GM23338 (cell line): ENCODE data around the gene SELENOT. TPM values are rescaled to one million over a fixed set of nuclear protein-coding genes. Genes with fewer than 3 reads are reported as not detected.

ENCODE experiments used
- ATAC-seq: fragments of 200-7000 bp; cut with Tn5 transposase; 3 replicates; pipeline ENCODE4 v1.9.1; 2020
- DNase-seq: peaks from one replicate; pipeline ENCODE4 v3.0.0-alpha.2; 2015; ENCODE audit warnings: low spot score
- H2AFZ ChIP-seq: fragments of 200-600 bp; sonication (generic); 2 replicates; pipeline ENCODE4 v1.8.0; 2016; ENCODE audit warnings: antibody characterized with exemption, mild to moderate bottlenecking, moderate library complexity
- H3F3A ChIP-seq: fragments of 200-600 bp; sonication (generic); replicated peaks from 2 replicates; pipeline ENCODE4 v1.8.0; 2017; ENCODE audit warnings: antibody characterized with exemption, mixed run types, low read depth
- H3K27ac ChIP-seq: fragments of 200-600 bp; sonication (generic); 2 replicates; pipeline ENCODE4 v1.6.1; 2016; ENCODE audit warnings: low read depth
- H3K27me3 ChIP-seq: fragments of 200-600 bp; sonication (generic); 2 replicates; pipeline ENCODE4 v1.8.0; 2016; ENCODE audit warnings: mild to moderate bottlenecking, mixed run types, moderate library complexity; ENCODE audit not compliant: insufficient read depth
- H3K36me3 ChIP-seq: fragments of 200-600 bp; sonication (generic); 2 replicates; pipeline ENCODE4 v1.8.0; 2016; ENCODE audit warnings: mild to moderate bottlenecking; ENCODE audit not compliant: insufficient read depth
- H3K4me1 ChIP-seq: fragments of 200-600 bp; sonication (generic); 2 replicates; pipeline ENCODE4 v1.8.0; 2016; ENCODE audit warnings: mild to moderate bottlenecking, moderate library complexity; ENCODE audit not compliant: insufficient read depth
- H3K4me2 ChIP-seq: fragments of 200-600 bp; sonication (generic); 2 replicates; pipeline ENCODE4 v1.7.1; 2017; ENCODE audit warnings: mixed run types
- H3K4me3 ChIP-seq: fragments of 200-600 bp; sonication (generic); 2 replicates; pipeline ENCODE4 v1.6.1; 2016; ENCODE audit warnings: mixed run types
- H3K79me2 ChIP-seq: fragments of 200-600 bp; sonication (generic); replicated peaks from 2 replicates; pipeline ENCODE4 v1.8.0; 2017; ENCODE audit warnings: mild to moderate bottlenecking; ENCODE audit not compliant: insufficient read depth
- H3K9me2 ChIP-seq: fragments of 200-600 bp; sonication (generic); 2 replicates; pipeline ENCODE4 v1.8.0; 2017; ENCODE audit not compliant: insufficient read depth
- H4K20me1 ChIP-seq: fragments of 200-600 bp; sonication (generic); replicated peaks from 2 replicates; pipeline ENCODE4 v1.8.0; 2017; ENCODE audit warnings: mild to moderate bottlenecking; ENCODE audit not compliant: insufficient read depth
- H3K27ac Mint-ChIP-seq: 2 replicates; pipeline ENCODE4 v1.8.0; 2020; ENCODE audit warnings: inconsistent platforms, mild to moderate bottlenecking, moderate library complexity, mixed read lengths
- H3K27me3 Mint-ChIP-seq: 3 replicates; pipeline ENCODE4 v1.8.0; 2022; ENCODE audit warnings: low read depth, mild to moderate bottlenecking, moderate library complexity, mixed read lengths, inconsistent platforms; ENCODE audit not compliant: insufficient read depth, poor library complexity
- H3K36me3 Mint-ChIP-seq: 3 replicates; pipeline ENCODE4 v1.8.0; 2021; ENCODE audit warnings: low read depth, mild to moderate bottlenecking, inconsistent platforms, moderate library complexity, mixed read lengths
- H3K4me1 Mint-ChIP-seq: 3 replicates; pipeline ENCODE4 v1.8.0; 2020; ENCODE audit warnings: mild to moderate bottlenecking, inconsistent platforms, mixed read lengths
- H3K4me3 Mint-ChIP-seq: 3 replicates; pipeline ENCODE4 v1.8.0; 2021; ENCODE audit warnings: moderate library complexity, mild to moderate bottlenecking, inconsistent platforms, mixed read lengths
- H3K9me3 Mint-ChIP-seq: 3 replicates; pipeline ENCODE4 v1.8.0; 2020; ENCODE audit warnings: moderate library complexity, mild to moderate bottlenecking, inconsistent platforms, mixed read lengths
- CREB1 ChIP-seq: fragments of 250-450 bp; sonication (Bioruptor Pico); IDR thresholded peaks from 2 replicates; pipeline ENCODE4 v1.5.0; 2020; ENCODE audit warnings: low read depth, mild to moderate bottlenecking, moderate library complexity
- EZH2phosphoT487 ChIP-seq: fragments of 200-600 bp; sonication (generic); IDR thresholded peaks from one replicate; pipeline ENCODE4 v1.8.1; 2018; ENCODE audit warnings: antibody characterized with exemption; ENCODE audit not compliant: unreplicated experiment
- JUNB ChIP-seq: IDR thresholded peaks from one replicate; pipeline ENCODE4 v1.6.1; 2016; ENCODE audit warnings: antibody characterized with exemption; ENCODE audit not compliant: unreplicated experiment
- NANOG ChIP-seq: IDR thresholded peaks from 2 replicates; pipeline ENCODE4 v1.6.1; 2016; ENCODE audit warnings: antibody characterized with exemption, borderline replicate concordance
- POLR2AphosphoS5 ChIP-seq: IDR thresholded peaks from 2 replicates; pipeline ENCODE4 v1.6.1; 2016; ENCODE audit warnings: antibody characterized with exemption, low read depth
- ZNF331 ChIP-seq: fragments of 250-450 bp; sonication (Bioruptor Pico); IDR thresholded peaks from 2 replicates; pipeline ENCODE4 v1.5.0; 2020; ENCODE audit warnings: low read depth, mild to moderate bottlenecking, moderate library complexity
- polyA plus RNA-seq: library from polyadenylated mRNA; unstranded; fragments of >200 nt; fragmentation: Nextera tagmentation; extraction: Ambion mirVana; gene quantifications from 2 replicates; pipeline ENCODE4 v1.2.1, GENCODE V29; 2016
- total RNA-seq: library from RNA; depleted of rRNA; stranded (reverse); fragments of >200 nt; shearing (Covaris generic); gene quantifications from 2 replicates; pipeline ENCODE4 v1.2.3, GENCODE V29; 2014
- TF ChIP-seq, protein P1 (sequence below): IDR thresholded peaks from 2 replicates; pipeline ENCODE4 v1.6.1; 2016; ENCODE audit warnings: antibody characterized with exemption
- TF ChIP-seq, protein P2 (sequence below): fragments of 250-450 bp; sonication (Bioruptor Pico); IDR thresholded peaks from 2 replicates; pipeline ENCODE4 v1.5.0; 2020; ENCODE audit warnings: mild to moderate bottlenecking, moderate library complexity
- TF ChIP-seq, protein P3 (sequence below), 2 experiments: fragments of 200-600 bp in 1 of 2; sonication (generic) in 1 of 2; conservative IDR thresholded peaks; 2 replicates each; pipeline versions ENCODE4 v1.5.1 to v1.6.1; 2016 to 2017; ENCODE audit warnings: antibody characterized with exemption in 2 of 2, low read depth in 2 of 2, mild to moderate bottlenecking in 2 of 2, moderate library complexity in 1 of 2

Gene SELENOT
- total and polyA plus RNA-seq, 2 experiments from 2014 or later: 56.1 to 61.3 TPM

DNA sequence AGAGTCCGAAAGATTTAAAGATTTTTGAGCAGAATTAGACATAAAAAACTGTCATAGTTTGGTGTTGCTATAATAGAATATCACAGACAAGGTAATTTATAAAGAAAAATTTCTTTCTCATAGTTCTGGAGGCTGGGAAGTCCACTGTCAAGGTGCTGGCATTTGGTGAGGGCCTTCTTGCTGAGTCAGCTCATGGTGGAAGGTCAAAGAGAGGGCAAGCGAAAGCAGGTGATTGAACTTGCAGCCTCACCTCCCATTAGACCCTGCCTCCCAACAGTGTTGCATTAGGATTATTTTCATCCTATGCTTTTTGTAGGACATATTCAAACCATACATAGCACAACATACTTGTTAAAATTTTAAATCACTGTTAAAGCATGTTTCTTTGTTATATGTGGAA lies 9.9 kb downstream of the SELENOT start:
- no peak overlapping the region for H3K27ac Mint-ChIP-seq
- no peaks in the 10 kb centered on the region for H3F3A ChIP-seq
- H3K36me3 Mint-ChIP-seq: peaks cover 56% of the 10 kb centered on the region
- H3K9me2 ChIP-seq: no peaks in the 10 kb centered on the region
- no peak overlapping the region for H3K27ac ChIP-seq
- no peaks in the 10 kb centered on the region for H3K27me3 ChIP-seq
- peaks cover 4% of the 10 kb centered on the region for H3K27me3 Mint-ChIP-seq
- no peaks in the 10 kb centered on the region for H3K36me3 ChIP-seq
- H4K20me1 ChIP-seq: peaks cover 12% of the 10 kb centered on the region
- H3K4me2 ChIP-seq: no peak overlapping the region
- no peaks in the 10 kb centered on the region for H3K4me1 ChIP-seq
- H3K4me3 Mint-ChIP-seq: no peak overlapping the region
- H3K4me3 ChIP-seq: no peak overlapping the region
- H2AFZ ChIP-seq: no peak overlapping the region
- ATAC-seq (peak; percentile 34; the same call in 1 of the 3 replicates), DNase-seq (no peak)
- peaks cover 13% of the 10 kb centered on the region for H3K4me1 Mint-ChIP-seq
- H3K79me2 ChIP-seq: peaks cover 90% of the 10 kb centered on the region
- peaks cover 3% of the 10 kb centered on the region; the same call in 1 of the 3 replicates for H3K9me3 Mint-ChIP-seq
- no peak for TF ChIP-seq NANOG
- TF ChIP-seq JUNB: no peak
- TF ChIP-seq EZH2phosphoT487: no peak
- TF ChIP-seq CREB1 (CRISPR knock-in tag): no peak
- TF ChIP-seq, protein P1, sequence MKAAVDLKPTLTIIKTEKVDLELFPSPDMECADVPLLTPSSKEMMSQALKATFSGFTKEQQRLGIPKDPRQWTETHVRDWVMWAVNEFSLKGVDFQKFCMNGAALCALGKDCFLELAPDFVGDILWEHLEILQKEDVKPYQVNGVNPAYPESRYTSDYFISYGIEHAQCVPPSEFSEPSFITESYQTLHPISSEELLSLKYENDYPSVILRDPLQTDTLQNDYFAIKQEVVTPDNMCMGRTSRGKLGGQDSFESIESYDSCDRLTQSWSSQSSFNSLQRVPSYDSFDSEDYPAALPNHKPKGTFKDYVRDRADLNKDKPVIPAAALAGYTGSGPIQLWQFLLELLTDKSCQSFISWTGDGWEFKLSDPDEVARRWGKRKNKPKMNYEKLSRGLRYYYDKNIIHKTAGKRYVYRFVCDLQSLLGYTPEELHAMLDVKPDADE: no peak
- TF ChIP-seq, protein P2, sequence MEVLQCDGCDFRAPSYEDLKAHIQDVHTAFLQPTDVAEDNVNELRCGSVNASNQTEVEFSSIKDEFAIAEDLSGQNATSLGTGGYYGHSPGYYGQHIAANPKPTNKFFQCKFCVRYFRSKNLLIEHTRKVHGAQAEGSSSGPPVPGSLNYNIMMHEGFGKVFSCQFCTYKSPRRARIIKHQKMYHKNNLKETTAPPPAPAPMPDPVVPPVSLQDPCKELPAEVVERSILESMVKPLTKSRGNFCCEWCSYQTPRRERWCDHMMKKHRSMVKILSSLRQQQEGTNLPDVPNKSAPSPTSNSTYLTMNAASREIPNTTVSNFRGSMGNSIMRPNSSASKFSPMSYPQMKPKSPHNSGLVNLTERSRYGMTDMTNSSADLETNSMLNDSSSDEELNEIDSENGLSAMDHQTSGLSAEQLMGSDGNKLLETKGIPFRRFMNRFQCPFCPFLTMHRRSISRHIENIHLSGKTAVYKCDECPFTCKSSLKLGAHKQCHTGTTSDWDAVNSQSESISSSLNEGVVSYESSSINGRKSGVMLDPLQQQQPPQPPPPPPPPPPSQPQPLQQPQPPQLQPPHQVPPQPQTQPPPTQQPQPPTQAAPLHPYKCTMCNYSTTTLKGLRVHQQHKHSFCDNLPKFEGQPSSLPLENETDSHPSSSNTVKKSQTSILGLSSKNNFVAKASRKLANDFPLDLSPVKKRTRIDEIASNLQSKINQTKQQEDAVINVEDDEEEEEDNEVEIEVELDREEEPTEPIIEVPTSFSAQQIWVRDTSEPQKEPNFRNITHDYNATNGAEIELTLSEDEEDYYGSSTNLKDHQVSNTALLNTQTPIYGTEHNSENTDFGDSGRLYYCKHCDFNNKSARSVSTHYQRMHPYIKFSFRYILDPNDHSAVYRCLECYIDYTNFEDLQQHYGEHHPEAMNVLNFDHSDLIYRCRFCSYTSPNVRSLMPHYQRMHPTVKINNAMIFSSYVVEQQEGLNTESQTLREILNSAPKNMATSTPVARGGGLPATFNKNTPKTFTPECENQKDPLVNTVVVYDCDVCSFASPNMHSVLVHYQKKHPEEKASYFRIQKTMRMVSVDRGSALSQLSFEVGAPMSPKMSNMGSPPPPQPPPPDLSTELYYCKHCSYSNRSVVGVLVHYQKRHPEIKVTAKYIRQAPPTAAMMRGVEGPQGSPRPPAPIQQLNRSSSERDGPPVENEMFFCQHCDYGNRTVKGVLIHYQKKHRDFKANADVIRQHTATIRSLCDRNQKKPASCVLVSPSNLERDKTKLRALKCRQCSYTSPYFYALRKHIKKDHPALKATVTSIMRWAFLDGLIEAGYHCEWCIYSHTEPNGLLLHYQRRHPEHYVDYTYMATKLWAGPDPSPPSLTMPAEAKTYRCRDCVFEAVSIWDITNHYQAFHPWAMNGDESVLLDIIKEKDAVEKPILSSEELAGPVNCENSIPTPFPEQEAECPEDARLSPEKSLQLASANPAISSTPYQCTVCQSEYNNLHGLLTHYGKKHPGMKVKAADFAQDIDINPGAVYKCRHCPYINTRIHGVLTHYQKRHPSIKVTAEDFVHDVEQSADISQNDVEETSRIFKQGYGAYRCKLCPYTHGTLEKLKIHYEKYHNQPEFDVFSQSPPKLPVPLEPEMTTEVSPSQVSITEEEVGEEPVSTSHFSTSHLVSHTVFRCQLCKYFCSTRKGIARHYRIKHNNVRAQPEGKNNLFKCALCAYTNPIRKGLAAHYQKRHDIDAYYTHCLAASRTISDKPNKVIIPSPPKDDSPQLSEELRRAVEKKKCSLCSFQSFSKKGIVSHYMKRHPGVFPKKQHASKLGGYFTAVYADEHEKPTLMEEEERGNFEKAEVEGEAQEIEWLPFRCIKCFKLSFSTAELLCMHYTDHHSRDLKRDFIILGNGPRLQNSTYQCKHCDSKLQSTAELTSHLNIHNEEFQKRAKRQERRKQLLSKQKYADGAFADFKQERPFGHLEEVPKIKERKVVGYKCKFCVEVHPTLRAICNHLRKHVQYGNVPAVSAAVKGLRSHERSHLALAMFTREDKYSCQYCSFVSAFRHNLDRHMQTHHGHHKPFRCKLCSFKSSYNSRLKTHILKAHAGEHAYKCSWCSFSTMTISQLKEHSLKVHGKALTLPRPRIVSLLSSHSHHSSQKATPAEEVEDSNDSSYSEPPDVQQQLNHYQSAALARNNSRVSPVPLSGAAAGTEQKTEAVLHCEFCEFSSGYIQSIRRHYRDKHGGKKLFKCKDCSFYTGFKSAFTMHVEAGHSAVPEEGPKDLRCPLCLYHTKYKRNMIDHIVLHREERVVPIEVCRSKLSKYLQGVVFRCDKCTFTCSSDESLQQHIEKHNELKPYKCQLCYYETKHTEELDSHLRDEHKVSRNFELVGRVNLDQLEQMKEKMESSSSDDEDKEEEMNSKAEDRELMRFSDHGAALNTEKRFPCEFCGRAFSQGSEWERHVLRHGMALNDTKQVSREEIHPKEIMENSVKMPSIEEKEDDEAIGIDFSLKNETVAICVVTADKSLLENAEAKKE (CRISPR knock-in tag): no peak
- TF ChIP-seq ZNF331 (CRISPR knock-in tag): no peak
- TF ChIP-seq, protein P3, sequence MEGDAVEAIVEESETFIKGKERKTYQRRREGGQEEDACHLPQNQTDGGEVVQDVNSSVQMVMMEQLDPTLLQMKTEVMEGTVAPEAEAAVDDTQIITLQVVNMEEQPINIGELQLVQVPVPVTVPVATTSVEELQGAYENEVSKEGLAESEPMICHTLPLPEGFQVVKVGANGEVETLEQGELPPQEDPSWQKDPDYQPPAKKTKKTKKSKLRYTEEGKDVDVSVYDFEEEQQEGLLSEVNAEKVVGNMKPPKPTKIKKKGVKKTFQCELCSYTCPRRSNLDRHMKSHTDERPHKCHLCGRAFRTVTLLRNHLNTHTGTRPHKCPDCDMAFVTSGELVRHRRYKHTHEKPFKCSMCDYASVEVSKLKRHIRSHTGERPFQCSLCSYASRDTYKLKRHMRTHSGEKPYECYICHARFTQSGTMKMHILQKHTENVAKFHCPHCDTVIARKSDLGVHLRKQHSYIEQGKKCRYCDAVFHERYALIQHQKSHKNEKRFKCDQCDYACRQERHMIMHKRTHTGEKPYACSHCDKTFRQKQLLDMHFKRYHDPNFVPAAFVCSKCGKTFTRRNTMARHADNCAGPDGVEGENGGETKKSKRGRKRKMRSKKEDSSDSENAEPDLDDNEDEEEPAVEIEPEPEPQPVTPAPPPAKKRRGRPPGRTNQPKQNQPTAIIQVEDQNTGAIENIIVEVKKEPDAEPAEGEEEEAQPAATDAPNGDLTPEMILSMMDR (conservative IDR thresholded peaks at IDR 0.05; ENCODE audit: low read depth in 2 of 2): no peak
- no peak for TF ChIP-seq POLR2AphosphoS5
